ENCODE measurements around the gene HRC. TPM values are rescaled to one million over a fixed set of nuclear protein-coding genes. Genes with fewer than 3 reads are reported as not detected.

HRC gene
- total RNA-seq, 1 experiment from 2014 or later: 0.13 TPM

- no TSS peak for BruUV-seq (replicated peaks)
- no peaks in the 10 kb centered on the region; the same call in 1 of the 2 replicates for H3K4me1 ChIP-seq (ENCODE audit: control insufficient read depth, insufficient read depth, low read length)
- TF ChIP-seq CTCF (IDR thresholded peaks at IDR 0.05) (no peak), POLR2AphosphoS5 (IDR thresholded peaks at IDR 0.05; ENCODE audit: low read depth, low read length) (no peak), TCF7L2 (IDR thresholded peaks at IDR 0.05; ENCODE audit: low read depth, low read length) (peak; percentile 46; the same call in 1 of the 2 replicates), SIN3A (IDR thresholded peaks at IDR 0.05; ENCODE audit: borderline replicate concordance, insufficient read depth, low read depth, low read length) (no peak), REST (IDR thresholded peaks at IDR 0.05; ENCODE audit: insufficient read depth in 1 of 2, low read depth in 2 of 2, low read length in 1 of 2) (peak in 1 of 2 experiments; percentile 50; a peak in 2 of 4 replicates)
These were observed 5.5 kb downstream of the HRC start for GRCh38 chr19:49149652-49150105.

GRCh38 chr19:49148784-49149651, 6.2 kb downstream of the HRC start:
- in situ Hi-C loops (cut with HindIII; ENCODE audit: low pct_unique_long_range_greater_than_20kb, low sequenced_read_pairs): no loop called here
- POLR2A ChIA-PET: no interaction called here
- Histone ChIP-seq H3K9me3 (ENCODE audit: control insufficient read depth, insufficient read depth, low read depth, low read length) (no peaks in the 10 kb centered on the region), H3K36me3 (ENCODE audit: control insufficient read depth, insufficient read depth, low read length) (no peaks in the 10 kb centered on the region; the same call in 1 of the 2 replicates), H3K4me3 (ENCODE audit: low read depth in 2 of 2, low read length in 2 of 2) (peak overlapping the region; percentile 78 to 91), H3K27ac (ENCODE audit: low read length) (peak overlapping the region; percentile 89), H3K4me1 (ENCODE audit: control insufficient read depth, insufficient read depth, low read length) (no peaks in the 10 kb centered on the region; the same call in 1 of the 2 replicates), H3K27me3 (ENCODE audit: control insufficient read depth, insufficient read depth, low read length) (no peaks in the 10 kb centered on the region)
- no peak; the same call in 1 of the 2 replicates for TF ChIP-seq POLR2AphosphoS5 (IDR thresholded peaks at IDR 0.05; ENCODE audit: low read depth, low read length)
- TF ChIP-seq REST (IDR thresholded peaks at IDR 0.05; ENCODE audit: insufficient read depth in 1 of 2, low read depth in 2 of 2, low read length in 1 of 2): peak; percentile 84 to 89
- 0 out of 2 replicates have a peak, but pooled peaks have one; percentile 20 for TF ChIP-seq SIN3A (IDR thresholded peaks at IDR 0.05; ENCODE audit: borderline replicate concordance, insufficient read depth, low read depth, low read length)
- no peak for TF ChIP-seq TCF7L2 (IDR thresholded peaks at IDR 0.05; ENCODE audit: low read depth, low read length)
- ATAC-seq: peak; percentile 72
- DNase-seq (ENCODE audit: low read depth, low spot score): peak; percentile 53
- CTCF ChIA-PET: interaction anchor here (1.4 kb wide), 1 partner anchor 50 kb away, joined by 4 read pairs; no protein-coding TSS in a partner anchor
- BruUV-seq (replicated peaks): no TSS peak
- intact Hi-C loops (cut with micrococcal nuclease; ENCODE audit: unreplicated experiment): no loop called here

More at GRCh38 chr19:49149652-49150105, 5.5 kb downstream of the HRC start:
- Histone ChIP-seq H3K4me3 (ENCODE audit: low read depth in 2 of 2, low read length in 2 of 2) (peak overlapping the region; percentile 78 to 91), H3K9me3 (ENCODE audit: control insufficient read depth, insufficient read depth, low read depth, low read length) (no peaks in the 10 kb centered on the region), H3K27me3 (ENCODE audit: control insufficient read depth, insufficient read depth, low read length) (no peaks in the 10 kb centered on the region), H3K36me3 (ENCODE audit: control insufficient read depth, insufficient read depth, low read length) (no peaks in the 10 kb centered on the region; the same call in 1 of the 2 replicates), H3K27ac (ENCODE audit: low read length) (peak overlapping the region; percentile 89)
- intact Hi-C loops (cut with micrococcal nuclease; ENCODE audit: unreplicated experiment) (no loop called here), in situ Hi-C loops (cut with HindIII; ENCODE audit: low pct_unique_long_range_greater_than_20kb, low sequenced_read_pairs) (no loop called here)
- CTCF ChIA-PET: interaction anchor here (1.4 kb wide), 1 partner anchor 49 kb away, joined by 4 read pairs; no protein-coding TSS in a partner anchor
- no peak for DNase-seq (ENCODE audit: low read depth, low spot score)
- peak; percentile 40 for ATAC-seq
- POLR2A ChIA-PET: no interaction called here
